ENCODE data around the gene BUB1. TPM values are rescaled to one million over a fixed set of nuclear protein-coding genes. Genes with fewer than 3 reads are reported as not detected.

The BUB1 gene
- total RNA-seq, 2 donors from 2014 or later = 1.3 to 21.9 TPM

DNA sequence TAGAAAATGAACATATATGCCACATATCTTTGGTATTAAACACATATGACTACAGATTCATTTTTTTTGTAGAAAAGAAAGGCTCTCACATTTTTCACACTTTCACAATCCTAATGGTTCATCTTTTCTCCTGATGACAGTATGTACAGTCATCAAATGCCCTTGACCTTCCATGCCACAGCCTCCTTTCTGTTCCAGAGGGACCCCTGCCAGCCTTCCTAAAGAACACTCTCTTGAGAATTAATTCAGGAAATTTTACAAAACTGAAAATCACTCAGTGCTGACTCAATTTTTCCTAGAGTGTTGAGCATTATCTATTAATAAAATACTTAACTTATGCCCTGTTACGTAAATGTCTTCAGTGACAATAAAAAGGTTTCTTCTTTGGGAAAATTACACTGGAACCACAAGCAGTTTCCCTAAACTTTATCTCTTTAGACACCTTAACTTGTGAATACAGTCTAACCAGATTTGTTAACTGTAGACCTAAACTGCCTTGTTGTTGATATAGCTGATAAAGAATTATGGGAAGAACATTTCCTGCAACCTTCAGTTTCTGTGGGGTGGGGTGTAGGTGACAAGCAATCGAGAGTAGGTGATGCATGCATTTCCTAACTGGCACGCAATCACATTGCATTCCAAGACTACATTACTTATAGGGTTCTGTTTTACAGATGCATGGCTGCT is 39.2 kb upstream of the BUB1 start:
- TF ChIP-seq POLR2AphosphoS5 (IDR thresholded peaks at IDR 0.05) = no peak
- TF ChIP-seq POLR2A (IDR thresholded peaks at IDR 0.05) = no peak
- TF ChIP-seq, protein P1, sequence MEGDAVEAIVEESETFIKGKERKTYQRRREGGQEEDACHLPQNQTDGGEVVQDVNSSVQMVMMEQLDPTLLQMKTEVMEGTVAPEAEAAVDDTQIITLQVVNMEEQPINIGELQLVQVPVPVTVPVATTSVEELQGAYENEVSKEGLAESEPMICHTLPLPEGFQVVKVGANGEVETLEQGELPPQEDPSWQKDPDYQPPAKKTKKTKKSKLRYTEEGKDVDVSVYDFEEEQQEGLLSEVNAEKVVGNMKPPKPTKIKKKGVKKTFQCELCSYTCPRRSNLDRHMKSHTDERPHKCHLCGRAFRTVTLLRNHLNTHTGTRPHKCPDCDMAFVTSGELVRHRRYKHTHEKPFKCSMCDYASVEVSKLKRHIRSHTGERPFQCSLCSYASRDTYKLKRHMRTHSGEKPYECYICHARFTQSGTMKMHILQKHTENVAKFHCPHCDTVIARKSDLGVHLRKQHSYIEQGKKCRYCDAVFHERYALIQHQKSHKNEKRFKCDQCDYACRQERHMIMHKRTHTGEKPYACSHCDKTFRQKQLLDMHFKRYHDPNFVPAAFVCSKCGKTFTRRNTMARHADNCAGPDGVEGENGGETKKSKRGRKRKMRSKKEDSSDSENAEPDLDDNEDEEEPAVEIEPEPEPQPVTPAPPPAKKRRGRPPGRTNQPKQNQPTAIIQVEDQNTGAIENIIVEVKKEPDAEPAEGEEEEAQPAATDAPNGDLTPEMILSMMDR (IDR thresholded peaks at IDR 0.05) = no peak
- no peak overlapping the region for H3K4me3 ChIP-seq
- H3K9me3 ChIP-seq = no peaks in the 10 kb centered on the region
- DNase-seq (ENCODE audit: low spot score) = no peak
- H3K27me3 ChIP-seq (replicated peaks; ENCODE audit: insufficient read depth) = no peaks in the 10 kb centered on the region
- no peaks in the 10 kb centered on the region for H3K36me3 ChIP-seq
- H3K4me1 ChIP-seq (replicated peaks) = peaks cover 2% of the 10 kb centered on the region
- intact Hi-C loops (cut with DNase I) = no loop called here
- 81% methylated on average over 3 of the region's 3 CpGs for WGBS
- H3K27ac ChIP-seq = no peak overlapping the region

DNA sequence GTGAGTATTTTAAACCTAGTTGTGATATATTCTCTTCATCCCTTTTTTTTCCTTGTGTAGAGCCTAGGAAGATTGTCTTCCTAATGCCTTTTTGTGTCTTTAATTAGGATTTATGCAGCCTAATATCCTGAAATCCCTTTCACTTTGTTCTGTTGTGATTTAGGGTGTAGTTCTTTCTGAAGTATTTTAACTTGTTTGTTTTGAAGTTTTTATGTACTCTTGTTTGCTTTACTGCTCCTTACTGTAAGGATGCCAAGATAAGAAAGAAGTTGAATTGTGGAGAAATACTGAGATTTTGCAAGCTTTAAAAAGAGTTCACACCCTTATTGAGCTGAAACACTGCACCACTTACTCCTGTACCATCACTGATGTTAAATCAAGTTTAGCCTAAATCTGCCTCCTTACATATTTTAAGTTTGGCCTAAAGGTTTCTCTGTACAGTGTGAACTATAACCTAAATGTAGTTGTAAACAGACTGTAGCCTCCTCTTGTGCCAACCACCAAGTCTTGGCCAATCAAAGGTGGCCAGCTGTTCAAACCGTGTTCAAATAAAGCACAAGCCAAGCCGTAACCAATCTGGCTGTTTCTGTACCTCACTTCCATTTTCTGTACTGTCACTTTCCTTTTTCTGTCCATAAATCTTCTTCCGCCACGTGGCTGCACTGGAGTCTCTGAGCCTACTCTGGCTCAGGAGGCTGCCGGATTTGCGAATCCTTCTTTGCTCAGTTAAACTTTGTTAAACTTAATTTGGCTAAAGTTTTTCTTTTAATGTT is 36.8 kb upstream of the BUB1 start:
- 12% methylated on average over 6 of the region's 6 CpGs for WGBS
- intact Hi-C loops (cut with DNase I) = no loop called here
- DNase-seq (ENCODE audit: low spot score) = peak; percentile 35
- Histone ChIP-seq H3K4me1 (replicated peaks) (peaks cover 2% of the 10 kb centered on the region), H3K27me3 (replicated peaks; ENCODE audit: insufficient read depth) (no peaks in the 10 kb centered on the region), H3K4me3 (no peak overlapping the region), H3K27ac (peak overlapping the region; percentile 28 to 31), H3K36me3 (no peaks in the 10 kb centered on the region), H3K9me3 (no peaks in the 10 kb centered on the region)
- TF ChIP-seq, protein P1 (IDR thresholded peaks at IDR 0.05) = no peak
- peak; percentile 35 for TF ChIP-seq POLR2AphosphoS5 (IDR thresholded peaks at IDR 0.05)
- no peak for TF ChIP-seq POLR2A (IDR thresholded peaks at IDR 0.05)

- WGBS = 83% methylated on average over 6 of the region's 6 CpGs
- peak overlapping the region in 1 of 2 donors; percentile 31 for H3K27ac ChIP-seq
- TF ChIP-seq, protein P1 (IDR thresholded peaks at IDR 0.05) = no peak
- TF ChIP-seq POLR2A (IDR thresholded peaks at IDR 0.05) = no peak
- no peak for TF ChIP-seq POLR2AphosphoS5 (IDR thresholded peaks at IDR 0.05)
- no peak overlapping the region for H3K4me3 ChIP-seq
- H3K27me3 ChIP-seq (replicated peaks; ENCODE audit: insufficient read depth) = no peaks in the 10 kb centered on the region
- no peaks in the 10 kb centered on the region for H3K9me3 ChIP-seq
- intact Hi-C loops (cut with DNase I) = no loop called here
- peaks cover 2% of the 10 kb centered on the region for H3K4me1 ChIP-seq (replicated peaks)
- DNase-seq (ENCODE audit: low spot score) = no peak
- H3K36me3 ChIP-seq = no peaks in the 10 kb centered on the region
Observed at GRCh38 chr2:110713513-110714362, 35.9 kb upstream of the BUB1 start.

GRCh38 chr2:110712737-110713136 is 34.9 kb upstream of the BUB1 start:
- no peak overlapping the region for H3K27ac ChIP-seq
- WGBS = 93% methylated on average over 1 of the region's 1 CpG
- intact Hi-C loops (cut with DNase I) = no loop called here
- no peaks in the 10 kb centered on the region for H3K27me3 ChIP-seq (replicated peaks; ENCODE audit: insufficient read depth)
- H3K36me3 ChIP-seq = no peaks in the 10 kb centered on the region
- H3K4me1 ChIP-seq (replicated peaks) = peaks cover 2% of the 10 kb centered on the region
- DNase-seq (ENCODE audit: low spot score) = no peak
- H3K9me3 ChIP-seq = no peaks in the 10 kb centered on the region
- no peak for TF ChIP-seq POLR2A (IDR thresholded peaks at IDR 0.05)
- no peak for TF ChIP-seq POLR2AphosphoS5 (IDR thresholded peaks at IDR 0.05)
- TF ChIP-seq, protein P1 (IDR thresholded peaks at IDR 0.05) = no peak
- no peak overlapping the region for H3K4me3 ChIP-seq
